ENCODE data around the gene BCAR3.

The BCAR3 gene

DNA sequence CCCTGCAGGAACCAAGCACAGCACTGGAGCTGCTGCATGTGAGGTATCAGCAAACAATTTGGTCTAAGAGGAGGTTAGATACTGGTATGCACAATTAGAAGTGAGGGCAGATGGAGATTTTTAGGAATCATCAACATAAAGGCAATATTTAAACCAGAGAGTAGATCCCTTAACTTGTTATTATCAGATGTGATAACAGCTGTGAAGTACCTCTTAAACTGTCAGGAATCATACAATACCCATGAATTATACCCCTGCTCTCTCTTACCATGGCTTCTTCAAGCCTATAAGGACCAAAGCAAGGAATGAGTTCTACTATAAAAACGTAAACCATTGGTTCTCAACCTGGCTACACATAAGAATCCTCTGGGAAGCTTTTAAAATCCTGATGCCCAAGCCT is 3.9 kb downstream of the BCAR3 start:
- no peak overlapping the region for H3K4me3 ChIP-seq (ENCODE audit: low read depth, low read length)
- H3K27ac ChIP-seq (ENCODE audit: extremely low read depth, low read depth, low read length), result no peak overlapping the region
- ChIA-PET CTCF (interaction anchor here (0.6 to 1.2 kb wide), 2 partner anchors 46 to 51 kb away, joined by 3 read pairs; no protein-coding TSS in a partner anchor), POLR2A (no interaction called here)
- H3K9me3 ChIP-seq (ENCODE audit: control insufficient read depth, insufficient read depth, low read depth, low read length), result no peaks in the 10 kb centered on the region
- peaks cover 0 to 4% of the 10 kb centered on the region in 2 experiments; a peak in 1 of 3 replicates for H3K36me3 ChIP-seq (ENCODE audit: control insufficient read depth in 2 of 2, insufficient read depth in 1 of 2, low read length in 2 of 2)
- H3K4me1 ChIP-seq (ENCODE audit: control insufficient read depth, insufficient read depth, low read length), result peaks cover 26% of the 10 kb centered on the region
- TF ChIP-seq, protein P1, sequence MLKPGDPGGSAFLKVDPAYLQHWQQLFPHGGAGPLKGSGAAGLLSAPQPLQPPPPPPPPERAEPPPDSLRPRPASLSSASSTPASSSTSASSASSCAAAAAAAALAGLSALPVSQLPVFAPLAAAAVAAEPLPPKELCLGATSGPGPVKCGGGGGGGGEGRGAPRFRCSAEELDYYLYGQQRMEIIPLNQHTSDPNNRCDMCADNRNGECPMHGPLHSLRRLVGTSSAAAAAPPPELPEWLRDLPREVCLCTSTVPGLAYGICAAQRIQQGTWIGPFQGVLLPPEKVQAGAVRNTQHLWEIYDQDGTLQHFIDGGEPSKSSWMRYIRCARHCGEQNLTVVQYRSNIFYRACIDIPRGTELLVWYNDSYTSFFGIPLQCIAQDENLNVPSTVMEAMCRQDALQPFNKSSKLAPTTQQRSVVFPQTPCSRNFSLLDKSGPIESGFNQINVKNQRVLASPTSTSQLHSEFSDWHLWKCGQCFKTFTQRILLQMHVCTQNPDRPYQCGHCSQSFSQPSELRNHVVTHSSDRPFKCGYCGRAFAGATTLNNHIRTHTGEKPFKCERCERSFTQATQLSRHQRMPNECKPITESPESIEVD (tag by site-specific recombination; IDR thresholded peaks at IDR 0.05), result no peak
- TF ChIP-seq ZFP69B (tag by site-specific recombination; IDR thresholded peaks at IDR 0.05) (no peak), ZSCAN16 (tag by site-specific recombination; IDR thresholded peaks at IDR 0.05) (0 out of 2 replicates have a peak, but pooled peaks have one; percentile 54), ZNF558 (tag by site-specific recombination; IDR thresholded peaks at IDR 0.05) (no peak), MZF1 (tag by site-specific recombination; IDR thresholded peaks at IDR 0.05; ENCODE audit: borderline replicate concordance) (no peak), ZNF530 (tag by site-specific recombination; IDR thresholded peaks at IDR 0.05; ENCODE audit: low read depth) (no peak), ZBTB7A (tag by site-specific recombination; IDR thresholded peaks at IDR 0.05; ENCODE audit: low read depth) (no peak), SP7 (tag by site-specific recombination; IDR thresholded peaks at IDR 0.05) (peak; percentile 90)

- Histone ChIP-seq H3K4me1 (ENCODE audit: control insufficient read depth, insufficient read depth, low read length) (peaks cover 32% of the 10 kb centered on the region), H3K36me3 (ENCODE audit: control insufficient read depth in 2 of 2, insufficient read depth in 1 of 2, low read length in 2 of 2) (peaks cover 0 to 4% of the 10 kb centered on the region in 2 experiments; a peak in 1 of 3 replicates), H3K27ac (ENCODE audit: extremely low read depth, low read depth, low read length) (no peak overlapping the region), H3K9me3 (ENCODE audit: control insufficient read depth, insufficient read depth, low read depth, low read length) (no peaks in the 10 kb centered on the region), H3K4me3 (ENCODE audit: low read depth, low read length) (no peak overlapping the region)
- ChIA-PET POLR2A (no interaction called here), CTCF (interaction anchor here (0.6 to 0.7 kb wide), 3 partner anchors 9 to 363 kb away, joined by 3 to 4 read pairs (median 3); no protein-coding TSS in a partner anchor)
- TF ChIP-seq ZBTB21 (tag by site-specific recombination; IDR thresholded peaks at IDR 0.05) (no peak), KLF16 (tag by site-specific recombination; IDR thresholded peaks at IDR 0.05) (no peak), ZXDB (tag by site-specific recombination; IDR thresholded peaks at IDR 0.05) (no peak), ZNF514 (tag by site-specific recombination; IDR thresholded peaks at IDR 0.05) (no peak), HOXA7 (CRISPR knock-in tag; IDR thresholded peaks at IDR 0.05; ENCODE audit: borderline replicate concordance) (no peak), ZNF660 (tag by site-specific recombination; IDR thresholded peaks at IDR 0.05) (no peak), ZNF558 (tag by site-specific recombination; IDR thresholded peaks at IDR 0.05) (no peak), KLF10 (tag by site-specific recombination; IDR thresholded peaks at IDR 0.05) (no peak), ZNF341 (tag by site-specific recombination; IDR thresholded peaks at IDR 0.05; ENCODE audit: low read depth) (no peak), PBX3 (CRISPR knock-in tag; IDR thresholded peaks at IDR 0.05) (no peak), RBAK (tag by site-specific recombination; IDR thresholded peaks at IDR 0.05) (no peak), ZNF335 (tag by site-specific recombination; conservative IDR thresholded peaks at IDR 0.05) (no peak), ZNF785 (tag by site-specific recombination; IDR thresholded peaks at IDR 0.05) (no peak)
- TF ChIP-seq, protein P2, sequence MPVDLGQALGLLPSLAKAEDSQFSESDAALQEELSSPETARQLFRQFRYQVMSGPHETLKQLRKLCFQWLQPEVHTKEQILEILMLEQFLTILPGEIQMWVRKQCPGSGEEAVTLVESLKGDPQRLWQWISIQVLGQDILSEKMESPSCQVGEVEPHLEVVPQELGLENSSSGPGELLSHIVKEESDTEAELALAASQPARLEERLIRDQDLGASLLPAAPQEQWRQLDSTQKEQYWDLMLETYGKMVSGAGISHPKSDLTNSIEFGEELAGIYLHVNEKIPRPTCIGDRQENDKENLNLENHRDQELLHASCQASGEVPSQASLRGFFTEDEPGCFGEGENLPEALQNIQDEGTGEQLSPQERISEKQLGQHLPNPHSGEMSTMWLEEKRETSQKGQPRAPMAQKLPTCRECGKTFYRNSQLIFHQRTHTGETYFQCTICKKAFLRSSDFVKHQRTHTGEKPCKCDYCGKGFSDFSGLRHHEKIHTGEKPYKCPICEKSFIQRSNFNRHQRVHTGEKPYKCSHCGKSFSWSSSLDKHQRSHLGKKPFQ (tag by site-specific recombination; IDR thresholded peaks at IDR 0.05), result no peak
These were observed 5.2 kb downstream of the BCAR3 start for GRCh38 chr1:93676427-93676826.
